GM18873 (cell line): Measurements from ENCODE around the gene AIP.

Experiments
- ATAC-seq: cut with Tn5 transposase; IDR thresholded peaks from one replicate; pipeline ENCODE4 v1.9.1; 2021; ENCODE audit warnings: mild to moderate bottlenecking, moderate library complexity, moderate number of reproducible peaks; ENCODE audit not compliant: unreplicated experiment, low FRiP score

The AIP gene

GRCh38 chr11:67523556-67524479, 41.0 kb downstream of the AIP start:
- no peak for ATAC-seq

GRCh38 chr11:67524480-67524808, 41.6 kb downstream of the AIP start:
- ATAC-seq = no peak

GRCh38 chr11:67525275-67525976, 42.6 kb downstream of the AIP start:
- no peak for ATAC-seq

- ATAC-seq = no peak
Measured at GRCh38 chr11:67528376-67528775, 45.5 kb downstream of the AIP start.

- ATAC-seq = no peak
Measured at GRCh38 chr11:67530282-67530592, 47.4 kb downstream of the AIP start.

GRCh38 chr11:67532889-67533288, 50.1 kb downstream of the AIP start:
- ATAC-seq = no peak

- no peak for ATAC-seq
Measured at GRCh38 chr11:67534070-67534679, 51.3 kb downstream of the AIP start.

GRCh38 chr11:67535561-67535960, 52.7 kb downstream of the AIP start:
- ATAC-seq = no peak

GRCh38 chr11:67538306-67538705, 55.5 kb downstream of the AIP start:
- no peak for ATAC-seq

- no peak for ATAC-seq
Measured at GRCh38 chr11:67538823-67539505, 56.1 kb downstream of the AIP start.

GRCh38 chr11:67539550-67539949, 56.7 kb downstream of the AIP start:
- no peak for ATAC-seq
